HG03097 (cell line): ENCODE measurements around the gene PLCZ1.
"Not testable (repeated sequence)": the region's sequence is repeated elsewhere in the genome, so short reads cannot be mapped to it uniquely, and the experiment has no call there.

Source experiments
- ATAC-seq: cut with Tn5 transposase; IDR thresholded peaks from one replicate; pipeline ENCODE4 v1.9.1; 2021; ENCODE audit not compliant: unreplicated experiment, low FRiP score

The PLCZ1 gene

GRCh38 chr12:18737819-18738218 is at the start of gene PLCZ1, which contains the start of gene CAPZA3:
PLCZ1 (minus strand) TSS chr12:18738012; CDS start chr12:18737371, 641 bp downstream.
CAPZA3 (plus strand) TSS chr12:18738119; CDS start chr12:18738269, 150 bp downstream.
- ATAC-seq, result no peak

- ATAC-seq, result not testable (repeated sequence)
These were observed 47.7 kb upstream of the PLCZ1 start for GRCh38 chr12:18785465-18785864.

GRCh38 chr12:18782827-18783226 is 45.0 kb upstream of the PLCZ1 start:
- ATAC-seq, result no peak

- ATAC-seq, result not testable (repeated sequence)
These were observed 28.7 kb upstream of the PLCZ1 start for GRCh38 chr12:18766479-18766878.

GRCh38 chr12:18755341-18755740 is 17.5 kb upstream of the PLCZ1 start:
- ATAC-seq, result no peak

- no peak for ATAC-seq
These were observed 16.4 kb upstream of the PLCZ1 start for GRCh38 chr12:18754124-18754707.

GRCh38 chr12:18753481-18754123 is 15.8 kb upstream of the PLCZ1 start:
- ATAC-seq, result no peak

GRCh38 chr12:18752947-18753346 is 15.1 kb upstream of the PLCZ1 start:
- ATAC-seq, result no peak

GRCh38 chr12:18752280-18752920 is 14.6 kb upstream of the PLCZ1 start:
- ATAC-seq, result no peak

- no peak for ATAC-seq
These were observed 14.1 kb upstream of the PLCZ1 start for GRCh38 chr12:18751866-18752265.

- ATAC-seq, result no peak
These were observed 12.3 kb upstream of the PLCZ1 start for GRCh38 chr12:18750085-18750484.

- no peak for ATAC-seq
These were observed 11.7 kb upstream of the PLCZ1 start for GRCh38 chr12:18749386-18749957.

- ATAC-seq, result no peak
These were observed 10.1 kb upstream of the PLCZ1 start for GRCh38 chr12:18747895-18748294.

- ATAC-seq, result no peak
These were observed 6.7 kb downstream of the PLCZ1 start for GRCh38 chr12:18731156-18731555.

GRCh38 chr12:18723752-18724151 is 14.1 kb downstream of the PLCZ1 start:
- ATAC-seq, result no peak

- no peak for ATAC-seq
These were observed 16.4 kb downstream of the PLCZ1 start for GRCh38 chr12:18721452-18721851.

- ATAC-seq, result no peak
These were observed 17.1 kb downstream of the PLCZ1 start for GRCh38 chr12:18720690-18721089.

GRCh38 chr12:18719922-18720510 is 17.8 kb downstream of the PLCZ1 start:
- ATAC-seq, result no peak

- no peak for ATAC-seq
These were observed 19.4 kb downstream of the PLCZ1 start for GRCh38 chr12:18718462-18718861.

- ATAC-seq, result no peak
These were observed 21.6 kb downstream of the PLCZ1 start for GRCh38 chr12:18716236-18716635.

- ATAC-seq, result no peak
These were observed 31.0 kb downstream of the PLCZ1 start for GRCh38 chr12:18706798-18707197.
